Skeletal muscle satellite cell (primary cell): ENCODE results near the gene COL6A5.

ENCODE experiments used
- H3K27me3 ChIP-seq: 2 replicates; pipeline ENCODE4 v1.7.0; 2013; ENCODE audit warnings: low read length; ENCODE audit not compliant: control insufficient read depth, insufficient read depth
- H3K36me3 ChIP-seq: 2 replicates; pipeline ENCODE4 v1.7.0; 2013; ENCODE audit warnings: mild to moderate bottlenecking, control low read depth, low read length; ENCODE audit not compliant: insufficient read depth
- H3K4me1 ChIP-seq: 2 replicates; pipeline ENCODE4 v1.7.0; 2013; ENCODE audit warnings: low read length; ENCODE audit not compliant: control insufficient read depth, insufficient read depth
- H3K4me2 ChIP-seq: 2 replicates; pipeline ENCODE4 v1.7.0; 2013; ENCODE audit warnings: mild to moderate bottlenecking, low read length
- H3K4me3 ChIP-seq: 2 replicates; pipeline ENCODE4 v1.7.0; 2013; ENCODE audit warnings: low read length
- H3K9ac ChIP-seq: 2 replicates; pipeline ENCODE4 v1.7.0; 2013; ENCODE audit warnings: mild to moderate bottlenecking, low read depth, low read length, moderate library complexity
- H3K9me3 ChIP-seq: replicated peaks from 2 replicates; pipeline ENCODE4 v1.7.0; 2013; ENCODE audit warnings: mild to moderate bottlenecking, control low read depth, low read length

Gene COL6A5

GRCh38 chr3:130527426-130527825 lies 182.0 kb downstream of the COL6A5 start:
- Histone ChIP-seq H3K4me1 (no peaks in the 10 kb centered on the region), H3K36me3 (no peaks in the 10 kb centered on the region), H3K9me3 (no peaks in the 10 kb centered on the region), H3K4me3 (no peak overlapping the region), H3K27me3 (peaks cover 15% of the 10 kb centered on the region), H3K9ac (no peak overlapping the region), H3K4me2 (no peak overlapping the region)

- peaks cover 14% of the 10 kb centered on the region for H3K27me3 ChIP-seq
- no peaks in the 10 kb centered on the region for H3K9me3 ChIP-seq
- no peaks in the 10 kb centered on the region for H3K36me3 ChIP-seq
- H3K4me3 ChIP-seq: no peak overlapping the region
- H3K4me2 ChIP-seq: no peak overlapping the region
- no peak overlapping the region for H3K9ac ChIP-seq
- H3K4me1 ChIP-seq: no peaks in the 10 kb centered on the region
Observed at GRCh38 chr3:130528120-130528519, 182.6 kb downstream of the COL6A5 start.

GRCh38 chr3:130529486-130530215 lies 184.2 kb downstream of the COL6A5 start:
- Histone ChIP-seq H3K27me3 (peaks cover 4% of the 10 kb centered on the region), H3K36me3 (no peaks in the 10 kb centered on the region), H3K4me1 (no peaks in the 10 kb centered on the region), H3K9me3 (no peaks in the 10 kb centered on the region), H3K9ac (no peak overlapping the region), H3K4me3 (no peak overlapping the region), H3K4me2 (no peak overlapping the region)

GRCh38 chr3:130533247-130533646 lies 187.8 kb downstream of the COL6A5 start:
- no peaks in the 10 kb centered on the region for H3K4me1 ChIP-seq
- H3K4me3 ChIP-seq: no peak overlapping the region
- H3K9me3 ChIP-seq: no peaks in the 10 kb centered on the region

More at GRCh38 chr3:130533247-130533646, 187.8 kb downstream of the COL6A5 start:
- no peak overlapping the region for H3K4me2 ChIP-seq
- no peak overlapping the region for H3K9ac ChIP-seq
- peaks cover 4% of the 10 kb centered on the region for H3K27me3 ChIP-seq
- no peaks in the 10 kb centered on the region for H3K36me3 ChIP-seq
